ENCODE results near the gene MYH14. TPM values are rescaled to one million over a fixed set of nuclear protein-coding genes. Genes with fewer than 3 reads are reported as not detected.

MYH14 gene
- total and polyA plus RNA-seq, 9 of the 15 experiments (the other 6 are each of a cell fraction or from before 2014, with no cell fraction given) = 0.04 to 0.86 (median 0.19) TPM; not detected in 2

- TF ChIP-seq DDX20 (tag; IDR thresholded peaks at IDR 0.05; ENCODE audit: low read depth) (no peak), BMI1 (IDR thresholded peaks at IDR 0.05; ENCODE audit: low read length) (no peak), ZNF77 (CRISPR knock-in tag; IDR thresholded peaks at IDR 0.05) (no peak), ZNF239 (CRISPR knock-in tag; IDR thresholded peaks at IDR 0.05) (0 out of 2 replicates have a peak, but pooled peaks have one; percentile 15), NUFIP1 (IDR thresholded peaks at IDR 0.05; ENCODE audit: partially characterized antibody) (no peak), ZBTB11 (CRISPR knock-in tag; IDR thresholded peaks at IDR 0.05) (peak in 1 of 3 experiments; percentile 81; a peak in 2 of 6 replicates), PHB2 (IDR thresholded peaks at IDR 0.05; ENCODE audit: low read depth) (peak; percentile 91), SRSF1 (IDR thresholded peaks at IDR 0.05; ENCODE audit: low read depth, low read length) (no peak), CTBP1 (IDR thresholded peaks at IDR 0.05; ENCODE audit: borderline replicate concordance) (peak; percentile 91), RBM15 (IDR thresholded peaks at IDR 0.05; ENCODE audit: insufficient read depth, low read length) (no peak), CBX1 (IDR thresholded peaks at IDR 0.05; ENCODE audit: low read depth) (no peak), CEBPG (CRISPR knock-in tag; IDR thresholded peaks at IDR 0.05) (no peak), CEBPG (tag; conservative IDR thresholded peaks at IDR 0.05 in 1 of 2, IDR thresholded peaks at IDR 0.05 in 1 of 2) (no peak), TBP (optimal IDR thresholded peaks at IDR 0.05; ENCODE audit: low read depth, low read length) (peak; percentile 62), PRMT5 (CRISPR knock-in tag; IDR thresholded peaks at IDR 0.05) (no peak), BDP1 (IDR thresholded peaks at IDR 0.05; ENCODE audit: insufficient read depth, insufficient read length) (no peak), HOXB6 (CRISPR knock-in tag; IDR thresholded peaks at IDR 0.05; ENCODE audit: borderline replicate concordance) (no peak), E2F3 (CRISPR knock-in tag; IDR thresholded peaks at IDR 0.05) (no peak), TOE1 (IDR thresholded peaks at IDR 0.05; ENCODE audit: borderline replicate concordance) (no peak), TOE1 (CRISPR knock-in tag; IDR thresholded peaks at IDR 0.05; ENCODE audit: borderline replicate concordance, low read depth) (no peak), CSDE1 (IDR thresholded peaks at IDR 0.05) (no peak), PPARD (CRISPR knock-in tag; IDR thresholded peaks at IDR 0.05) (no peak), NR0B1 (IDR thresholded peaks at IDR 0.05; ENCODE audit: partially characterized antibody) (no peak), STAT6 (CRISPR knock-in tag; IDR thresholded peaks at IDR 0.05) (no peak)
Measured at GRCh38 chr19:50269653-50270052, 66.2 kb downstream of the MYH14 start (continued).

All from K562 (cell line).